RCC 7860 (cell line): ENCODE measurements around the gene PSTPIP1.
"Not testable (repeated sequence)": the region's sequence is repeated elsewhere in the genome, so short reads cannot be mapped to it uniquely, and the experiment has no call there.

Source experiments
- DNase-seq: peaks from one replicate; pipeline ENCODE4 v3.0.0-alpha.2; 2015; ENCODE audit warnings: low spot score
- FAIRE-seq: peaks from 2 replicates; lab custom pipeline; 2012; peaks lifted over from hg19 to GRCh38; lab: Jason Lieb, UNC

PSTPIP1 gene

GRCh38 chr15:76994971-76995945 lies at the start of gene PSTPIP1:
PSTPIP1 (plus strand) TSS chr15:76995126; CDS start chr15:76995574, 448 bp downstream.
- no peak for DNase-seq
- FAIRE-seq = no peak

GRCh38 chr15:76945494-76946093 lies 49.3 kb upstream of the PSTPIP1 start:
- FAIRE-seq (no peak), DNase-seq (no peak)

GRCh38 chr15:76947454-76947853 lies 47.5 kb upstream of the PSTPIP1 start:
- DNase-seq = no peak

GRCh38 chr15:76951220-76951619 lies 43.7 kb upstream of the PSTPIP1 start:
- FAIRE-seq (no peak), DNase-seq (no peak)

More at GRCh38 chr15:76947454-76947853, 47.5 kb upstream of the PSTPIP1 start:
- no peak for FAIRE-seq

GRCh38 chr15:76953913-76954312 lies 41.0 kb upstream of the PSTPIP1 start:
- DNase-seq (no peak), FAIRE-seq (no peak)

- no peak for FAIRE-seq
- DNase-seq = no peak
These were observed 40.2 kb upstream of the PSTPIP1 start for GRCh38 chr15:76954744-76955143.

GRCh38 chr15:76961268-76962011 lies 33.5 kb upstream of the PSTPIP1 start:
- FAIRE-seq (no peak), DNase-seq (no peak)

- FAIRE-seq (no peak), DNase-seq (no peak)
These were observed 32.5 kb upstream of the PSTPIP1 start for GRCh38 chr15:76962337-76963013.

GRCh38 chr15:76963596-76963995 lies 31.3 kb upstream of the PSTPIP1 start:
- no peak for DNase-seq
- FAIRE-seq = no peak

- no peak for DNase-seq
These were observed 30.8 kb upstream of the PSTPIP1 start for GRCh38 chr15:76964157-76964556.

GRCh38 chr15:76966051-76966450 lies 28.9 kb upstream of the PSTPIP1 start:
- DNase-seq, FAIRE-seq: not testable (repeated sequence)

More at GRCh38 chr15:76964157-76964556, 30.8 kb upstream of the PSTPIP1 start:
- FAIRE-seq = no peak

- DNase-seq (no peak), FAIRE-seq (no peak)
These were observed 27.9 kb upstream of the PSTPIP1 start for GRCh38 chr15:76967067-76967466.

GRCh38 chr15:76968306-76968705 lies 26.6 kb upstream of the PSTPIP1 start:
- FAIRE-seq = no peak

GRCh38 chr15:76972389-76973361 lies 22.3 kb upstream of the PSTPIP1 start:
- FAIRE-seq (no peak), DNase-seq (no peak)

More at GRCh38 chr15:76968306-76968705, 26.6 kb upstream of the PSTPIP1 start:
- no peak for DNase-seq

- FAIRE-seq (no peak), DNase-seq (no peak)
These were observed 21.6 kb upstream of the PSTPIP1 start for GRCh38 chr15:76973362-76973743.

GRCh38 chr15:76973906-76974305 lies 21.0 kb upstream of the PSTPIP1 start:
- DNase-seq (no peak), FAIRE-seq (no peak)

- DNase-seq = no peak
- no peak for FAIRE-seq
These were observed 20.4 kb upstream of the PSTPIP1 start for GRCh38 chr15:76974456-76975036.

- no peak for DNase-seq
- FAIRE-seq = no peak
These were observed 18.8 kb upstream of the PSTPIP1 start for GRCh38 chr15:76976141-76976540.
